GM12878 (cell line): ENCODE results near the gene SNAPC2. TPM values are rescaled to one million over a fixed set of nuclear protein-coding genes. Genes with fewer than 3 reads are reported as not detected.

Experiments used
- EGR1 ChIP-seq, 2 experiments: IDR thresholded peaks; 1 replicate in 1 of 2; 2 replicates in 1 of 2; pipeline ENCODE4 v1.6.1; 2011 to 2012; ENCODE audit warnings: low read depth in 2 of 2, low read length in 2 of 2, borderline replicate concordance in 1 of 2, mild to moderate bottlenecking in 1 of 2, moderate library complexity in 1 of 2
- FOS ChIP-seq: IDR thresholded peaks from 3 replicates; pipeline ENCODE4 v1.6.1; 2011; ENCODE audit warnings: borderline replicate concordance; ENCODE audit not compliant: insufficient read length; ENCODE audit errors: extremely low read depth
- IKZF1 ChIP-seq: fragments of 450-650 bp; conservative IDR thresholded peaks from 2 replicates; pipeline ENCODE4 v1.6.1; 2017; ENCODE audit warnings: antibody characterized with exemption, mild to moderate bottlenecking
- MEF2A ChIP-seq: IDR thresholded peaks from 2 replicates; pipeline ENCODE4 v1.6.1; 2011; ENCODE audit warnings: low read depth, mild to moderate bottlenecking, low read length, moderate library complexity; ENCODE audit not compliant: insufficient read depth
- MXI1 ChIP-seq: fragments of 150-350 bp; IDR thresholded peaks from 2 replicates; pipeline ENCODE4 v1.6.1; 2011; ENCODE audit warnings: low read depth, mild to moderate bottlenecking, inconsistent platforms, low read length, improper control_type of control experiment
- NFYA ChIP-seq: IDR thresholded peaks from 2 replicates; pipeline ENCODE4 v1.6.1; 2011; ENCODE audit warnings: low read depth, mild to moderate bottlenecking, low read length, improper control_type of control experiment, borderline replicate concordance
- NR2F1 ChIP-seq: fragments of 450-650 bp; conservative IDR thresholded peaks from 2 replicates; pipeline ENCODE4 v1.6.1; 2017; ENCODE audit warnings: mild to moderate bottlenecking
- POLR2AphosphoS5 ChIP-seq: IDR thresholded peaks from 2 replicates; pipeline ENCODE4 v1.6.1; 2011; ENCODE audit warnings: mild to moderate bottlenecking, low read length, inconsistent platforms
- RUNX3 ChIP-seq: IDR thresholded peaks from 2 replicates; pipeline ENCODE4 v1.6.1; 2012; ENCODE audit warnings: low read length, inconsistent platforms
- SUZ12 ChIP-seq: fragments of 200-600 bp; sonication (generic); IDR thresholded peaks from one replicate; pipeline ENCODE4 v1.6.1; 2018; ENCODE audit warnings: antibody characterized with exemption, mild to moderate bottlenecking; ENCODE audit not compliant: unreplicated experiment
- TBL1XR1 ChIP-seq: IDR thresholded peaks from 2 replicates; pipeline ENCODE4 v1.6.1; 2012; ENCODE audit warnings: low read depth, low read length, improper control_type of control experiment
- ZNF217 ChIP-seq: fragments of 450-650 bp; IDR thresholded peaks from 2 replicates; pipeline ENCODE4 v1.6.1; 2017; ENCODE audit warnings: antibody characterized with exemption, mild to moderate bottlenecking
- polyA plus RNA-seq, 11 experiments: library from polyadenylated mRNA; depleted of rRNA in 4 of 11; unstranded in 6 of 11; stranded (reverse) in 5 of 11; fragments of >200 nt; fragmentation: Nextera tagmentation in 4 of 11; fragmentation: Illumina TruSeq in 1 of 11; extraction: Ambion mirVana in 4 of 11; extraction: Trizol in 1 of 11; gene quantifications; 1 replicate in 1 of 11; 2 replicates in 10 of 11; pipeline versions ENCODE4 v1.2.1 to v1.2.3, GENCODE V29; 2011 to 2016; ENCODE audit warnings: inconsistent platforms in 2 of 11, missing spikeins in 2 of 11, low read depth in 1 of 11
- total RNA-seq, 4 experiments: library from RNA; depleted of rRNA in 3 of 4; stranded (reverse); fragments of >200 nt in 3 of 4; fragmentation: Illumina TruSeq in 1 of 4; extraction: Trizol in 1 of 4; gene quantifications; 2 replicates each; pipeline versions ENCODE4 v1.2.1 to v1.2.3, GENCODE V29; 2013 to 2021
- TF ChIP-seq, protein P1 (sequence below): IDR thresholded peaks from 2 replicates; pipeline ENCODE4 v1.6.1; 2011; ENCODE audit warnings: mild to moderate bottlenecking, low read depth, low read length, moderate library complexity; ENCODE audit not compliant: insufficient replicate concordance
- TF ChIP-seq, protein P2 (sequence below): fragments of 450-650 bp; IDR thresholded peaks from 2 replicates; pipeline ENCODE4 v1.6.1; 2018; ENCODE audit warnings: borderline replicate concordance, mild to moderate bottlenecking; ENCODE audit not compliant: partially characterized antibody
- TF ChIP-seq, protein P3 (sequence below): fragments of 450-650 bp; formaldehyde crosslinking; IDR thresholded peaks from 2 replicates; pipeline ENCODE4 v1.4.0; 2020; ENCODE audit warnings: mild to moderate bottlenecking, moderate library complexity
- TF ChIP-seq, protein P4 (sequence below): IDR thresholded peaks from 2 replicates; pipeline ENCODE4 v1.6.1; 2011; ENCODE audit warnings: low read depth, mild to moderate bottlenecking, low read length, moderate library complexity, borderline replicate concordance; ENCODE audit errors: extremely low read depth
- TF ChIP-seq, protein P5 (sequence below): fragments of 450-650 bp; IDR thresholded peaks from 2 replicates; pipeline ENCODE4 v1.6.1; 2017; ENCODE audit warnings: mild to moderate bottlenecking, moderate library complexity

Gene SNAPC2
- total and polyA plus RNA-seq, 10 of the 15 experiments (the other 5 are each of a cell fraction or from before 2014, with no cell fraction given): 0.19 to 20.8 (median 12.6) TPM

DNA sequence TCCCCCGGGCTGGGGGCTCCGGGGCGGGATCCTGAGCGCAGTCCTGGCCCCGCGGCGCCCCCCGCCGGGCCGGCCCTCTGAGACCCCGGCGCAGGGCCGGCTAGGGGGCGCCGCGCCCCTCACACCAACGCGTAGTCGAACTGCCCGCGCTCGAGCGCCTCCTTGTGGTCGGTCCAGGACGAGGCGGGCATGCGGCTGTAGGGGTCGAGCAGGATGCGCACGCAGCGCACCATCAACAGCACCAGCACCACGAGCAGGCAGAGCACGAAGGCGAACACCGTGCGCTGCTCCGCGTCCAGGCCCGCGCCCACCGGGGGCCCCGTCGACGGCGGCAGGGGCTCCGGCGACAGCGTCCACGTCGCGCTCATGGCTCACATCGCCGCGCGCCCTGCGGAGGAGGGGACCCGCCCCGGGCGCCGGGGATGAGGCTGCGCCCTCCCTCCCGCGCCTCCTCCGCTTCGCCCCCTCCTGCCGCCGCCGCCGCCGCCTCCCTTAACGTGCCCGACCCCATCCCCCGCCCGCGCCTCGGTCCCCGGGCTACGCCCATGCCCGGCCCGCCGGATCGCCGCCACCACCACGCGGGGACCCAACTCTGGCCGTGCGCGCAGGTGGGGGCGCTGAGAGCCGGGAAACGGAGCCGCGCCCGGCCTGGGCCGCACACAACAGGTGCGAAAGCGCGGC, 5.2 kb downstream of the SNAPC2 start (continued):
- TF ChIP-seq, protein P1, sequence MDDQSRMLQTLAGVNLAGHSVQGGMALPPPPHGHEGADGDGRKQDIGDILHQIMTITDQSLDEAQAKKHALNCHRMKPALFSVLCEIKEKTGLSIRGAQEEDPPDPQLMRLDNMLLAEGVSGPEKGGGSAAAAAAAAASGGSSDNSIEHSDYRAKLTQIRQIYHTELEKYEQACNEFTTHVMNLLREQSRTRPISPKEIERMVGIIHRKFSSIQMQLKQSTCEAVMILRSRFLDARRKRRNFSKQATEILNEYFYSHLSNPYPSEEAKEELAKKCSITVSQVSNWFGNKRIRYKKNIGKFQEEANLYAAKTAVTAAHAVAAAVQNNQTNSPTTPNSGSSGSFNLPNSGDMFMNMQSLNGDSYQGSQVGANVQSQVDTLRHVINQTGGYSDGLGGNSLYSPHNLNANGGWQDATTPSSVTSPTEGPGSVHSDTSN: no peak
- TF ChIP-seq MXI1: no peak
- no peak for TF ChIP-seq TBL1XR1
- TF ChIP-seq, protein P2, sequence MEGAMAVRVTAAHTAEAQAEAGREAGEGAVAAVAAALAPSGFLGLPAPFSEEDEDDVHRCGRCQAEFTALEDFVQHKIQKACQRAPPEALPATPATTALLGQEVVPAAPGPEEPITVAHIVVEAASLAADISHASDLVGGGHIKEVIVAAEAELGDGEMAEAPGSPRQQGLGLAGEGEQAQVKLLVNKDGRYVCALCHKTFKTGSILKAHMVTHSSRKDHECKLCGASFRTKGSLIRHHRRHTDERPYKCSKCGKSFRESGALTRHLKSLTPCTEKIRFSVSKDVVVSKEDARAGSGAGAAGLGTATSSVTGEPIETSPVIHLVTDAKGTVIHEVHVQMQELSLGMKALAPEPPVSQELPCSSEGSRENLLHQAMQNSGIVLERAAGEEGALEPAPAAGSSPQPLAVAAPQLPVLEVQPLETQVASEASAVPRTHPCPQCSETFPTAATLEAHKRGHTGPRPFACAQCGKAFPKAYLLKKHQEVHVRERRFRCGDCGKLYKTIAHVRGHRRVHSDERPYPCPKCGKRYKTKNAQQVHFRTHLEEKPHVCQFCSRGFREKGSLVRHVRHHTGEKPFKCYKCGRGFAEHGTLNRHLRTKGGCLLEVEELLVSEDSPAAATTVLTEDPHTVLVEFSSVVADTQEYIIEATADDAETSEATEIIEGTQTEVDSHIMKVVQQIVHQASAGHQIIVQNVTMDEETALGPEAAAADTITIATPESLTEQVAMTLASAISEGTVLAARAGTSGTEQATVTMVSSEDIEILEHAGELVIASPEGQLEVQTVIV: no peak
- TF ChIP-seq, protein P3, sequence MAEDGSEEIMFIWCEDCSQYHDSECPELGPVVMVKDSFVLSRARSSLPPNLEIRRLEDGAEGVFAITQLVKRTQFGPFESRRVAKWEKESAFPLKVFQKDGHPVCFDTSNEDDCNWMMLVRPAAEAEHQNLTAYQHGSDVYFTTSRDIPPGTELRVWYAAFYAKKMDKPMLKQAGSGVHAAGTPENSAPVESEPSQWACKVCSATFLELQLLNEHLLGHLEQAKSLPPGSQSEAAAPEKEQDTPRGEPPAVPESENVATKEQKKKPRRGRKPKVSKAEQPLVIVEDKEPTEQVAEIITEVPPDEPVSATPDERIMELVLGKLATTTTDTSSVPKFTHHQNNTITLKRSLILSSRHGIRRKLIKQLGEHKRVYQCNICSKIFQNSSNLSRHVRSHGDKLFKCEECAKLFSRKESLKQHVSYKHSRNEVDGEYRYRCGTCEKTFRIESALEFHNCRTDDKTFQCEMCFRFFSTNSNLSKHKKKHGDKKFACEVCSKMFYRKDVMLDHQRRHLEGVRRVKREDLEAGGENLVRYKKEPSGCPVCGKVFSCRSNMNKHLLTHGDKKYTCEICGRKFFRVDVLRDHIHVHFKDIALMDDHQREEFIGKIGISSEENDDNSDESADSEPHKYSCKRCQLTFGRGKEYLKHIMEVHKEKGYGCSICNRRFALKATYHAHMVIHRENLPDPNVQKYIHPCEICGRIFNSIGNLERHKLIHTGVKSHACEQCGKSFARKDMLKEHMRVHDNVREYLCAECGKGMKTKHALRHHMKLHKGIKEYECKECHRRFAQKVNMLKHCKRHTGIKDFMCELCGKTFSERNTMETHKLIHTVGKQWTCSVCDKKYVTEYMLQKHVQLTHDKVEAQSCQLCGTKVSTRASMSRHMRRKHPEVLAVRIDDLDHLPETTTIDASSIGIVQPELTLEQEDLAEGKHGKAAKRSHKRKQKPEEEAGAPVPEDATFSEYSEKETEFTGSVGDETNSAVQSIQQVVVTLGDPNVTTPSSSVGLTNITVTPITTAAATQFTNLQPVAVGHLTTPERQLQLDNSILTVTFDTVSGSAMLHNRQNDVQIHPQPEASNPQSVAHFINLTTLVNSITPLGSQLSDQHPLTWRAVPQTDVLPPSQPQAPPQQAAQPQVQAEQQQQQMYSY (CRISPR knock-in tag): no peak
- no peak for TF ChIP-seq MEF2A
- TF ChIP-seq RUNX3: peak; percentile 19; the same call in 1 of the 2 replicates
- TF ChIP-seq SUZ12: no peak
- TF ChIP-seq, protein P4, sequence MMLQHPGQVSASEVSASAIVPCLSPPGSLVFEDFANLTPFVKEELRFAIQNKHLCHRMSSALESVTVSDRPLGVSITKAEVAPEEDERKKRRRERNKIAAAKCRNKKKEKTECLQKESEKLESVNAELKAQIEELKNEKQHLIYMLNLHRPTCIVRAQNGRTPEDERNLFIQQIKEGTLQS: no peak
- no peak for TF ChIP-seq FOS
- TF ChIP-seq NFYA: no peak
- no peak for TF ChIP-seq ZNF217
- TF ChIP-seq POLR2AphosphoS5: no peak
- TF ChIP-seq, protein P5, sequence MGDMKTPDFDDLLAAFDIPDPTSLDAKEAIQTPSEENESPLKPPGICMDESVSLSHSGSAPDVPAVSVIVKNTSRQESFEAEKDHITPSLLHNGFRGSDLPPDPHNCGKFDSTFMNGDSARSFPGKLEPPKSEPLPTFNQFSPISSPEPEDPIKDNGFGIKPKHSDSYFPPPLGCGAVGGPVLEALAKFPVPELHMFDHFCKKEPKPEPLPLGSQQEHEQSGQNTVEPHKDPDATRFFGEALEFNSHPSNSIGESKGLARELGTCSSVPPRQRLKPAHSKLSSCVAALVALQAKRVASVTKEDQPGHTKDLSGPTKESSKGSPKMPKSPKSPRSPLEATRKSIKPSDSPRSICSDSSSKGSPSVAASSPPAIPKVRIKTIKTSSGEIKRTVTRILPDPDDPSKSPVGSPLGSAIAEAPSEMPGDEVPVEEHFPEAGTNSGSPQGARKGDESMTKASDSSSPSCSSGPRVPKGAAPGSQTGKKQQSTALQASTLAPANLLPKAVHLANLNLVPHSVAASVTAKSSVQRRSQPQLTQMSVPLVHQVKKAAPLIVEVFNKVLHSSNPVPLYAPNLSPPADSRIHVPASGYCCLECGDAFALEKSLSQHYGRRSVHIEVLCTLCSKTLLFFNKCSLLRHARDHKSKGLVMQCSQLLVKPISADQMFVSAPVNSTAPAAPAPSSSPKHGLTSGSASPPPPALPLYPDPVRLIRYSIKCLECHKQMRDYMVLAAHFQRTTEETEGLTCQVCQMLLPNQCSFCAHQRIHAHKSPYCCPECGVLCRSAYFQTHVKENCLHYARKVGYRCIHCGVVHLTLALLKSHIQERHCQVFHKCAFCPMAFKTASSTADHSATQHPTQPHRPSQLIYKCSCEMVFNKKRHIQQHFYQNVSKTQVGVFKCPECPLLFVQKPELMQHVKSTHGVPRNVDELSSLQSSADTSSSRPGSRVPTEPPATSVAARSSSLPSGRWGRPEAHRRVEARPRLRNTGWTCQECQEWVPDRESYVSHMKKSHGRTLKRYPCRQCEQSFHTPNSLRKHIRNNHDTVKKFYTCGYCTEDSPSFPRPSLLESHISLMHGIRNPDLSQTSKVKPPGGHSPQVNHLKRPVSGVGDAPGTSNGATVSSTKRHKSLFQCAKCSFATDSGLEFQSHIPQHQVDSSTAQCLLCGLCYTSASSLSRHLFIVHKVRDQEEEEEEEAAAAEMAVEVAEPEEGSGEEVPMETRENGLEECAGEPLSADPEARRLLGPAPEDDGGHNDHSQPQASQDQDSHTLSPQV: no peak
- 0 out of 3 replicates have a peak, but pooled peaks of 1 of the 2 experiments have one; percentile 27 for TF ChIP-seq EGR1 (IDR thresholded peaks at IDR 0.05; ENCODE audit: borderline replicate concordance in 1 of 2, low read depth in 2 of 2, low read length in 2 of 2)
- TF ChIP-seq NR2F1: 0 out of 2 replicates have a peak, but pooled peaks have one; percentile 33
- 0 out of 2 replicates have a peak, but pooled peaks have one; percentile 51 for TF ChIP-seq IKZF1
